Measurements from ENCODE around the gene HNRNPK.

DNA sequence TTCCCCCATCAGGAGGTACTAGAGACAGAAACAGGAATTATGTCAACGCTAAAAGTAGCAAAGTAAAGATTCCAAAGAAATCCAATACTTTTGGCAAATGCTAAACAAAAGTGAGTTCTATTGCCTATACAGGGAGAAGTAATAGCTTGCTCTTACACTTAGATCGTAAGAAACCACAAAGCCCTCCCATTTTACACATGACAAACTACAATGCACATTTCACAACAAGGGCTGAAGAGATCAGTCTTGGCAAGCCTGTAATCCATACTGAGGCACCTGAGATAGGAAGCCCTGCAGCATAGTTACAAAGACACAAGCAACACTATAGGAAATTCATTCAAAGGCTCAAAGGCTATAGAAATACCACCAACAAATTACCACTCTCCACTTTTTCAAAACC is 7.7 kb downstream of the HNRNPK start:
- TF ChIP-seq, protein P1, sequence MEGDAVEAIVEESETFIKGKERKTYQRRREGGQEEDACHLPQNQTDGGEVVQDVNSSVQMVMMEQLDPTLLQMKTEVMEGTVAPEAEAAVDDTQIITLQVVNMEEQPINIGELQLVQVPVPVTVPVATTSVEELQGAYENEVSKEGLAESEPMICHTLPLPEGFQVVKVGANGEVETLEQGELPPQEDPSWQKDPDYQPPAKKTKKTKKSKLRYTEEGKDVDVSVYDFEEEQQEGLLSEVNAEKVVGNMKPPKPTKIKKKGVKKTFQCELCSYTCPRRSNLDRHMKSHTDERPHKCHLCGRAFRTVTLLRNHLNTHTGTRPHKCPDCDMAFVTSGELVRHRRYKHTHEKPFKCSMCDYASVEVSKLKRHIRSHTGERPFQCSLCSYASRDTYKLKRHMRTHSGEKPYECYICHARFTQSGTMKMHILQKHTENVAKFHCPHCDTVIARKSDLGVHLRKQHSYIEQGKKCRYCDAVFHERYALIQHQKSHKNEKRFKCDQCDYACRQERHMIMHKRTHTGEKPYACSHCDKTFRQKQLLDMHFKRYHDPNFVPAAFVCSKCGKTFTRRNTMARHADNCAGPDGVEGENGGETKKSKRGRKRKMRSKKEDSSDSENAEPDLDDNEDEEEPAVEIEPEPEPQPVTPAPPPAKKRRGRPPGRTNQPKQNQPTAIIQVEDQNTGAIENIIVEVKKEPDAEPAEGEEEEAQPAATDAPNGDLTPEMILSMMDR (IDR thresholded peaks at IDR 0.05; ENCODE audit: low read depth, low read length, missing input control): no peak
- TF ChIP-seq, protein P2, sequence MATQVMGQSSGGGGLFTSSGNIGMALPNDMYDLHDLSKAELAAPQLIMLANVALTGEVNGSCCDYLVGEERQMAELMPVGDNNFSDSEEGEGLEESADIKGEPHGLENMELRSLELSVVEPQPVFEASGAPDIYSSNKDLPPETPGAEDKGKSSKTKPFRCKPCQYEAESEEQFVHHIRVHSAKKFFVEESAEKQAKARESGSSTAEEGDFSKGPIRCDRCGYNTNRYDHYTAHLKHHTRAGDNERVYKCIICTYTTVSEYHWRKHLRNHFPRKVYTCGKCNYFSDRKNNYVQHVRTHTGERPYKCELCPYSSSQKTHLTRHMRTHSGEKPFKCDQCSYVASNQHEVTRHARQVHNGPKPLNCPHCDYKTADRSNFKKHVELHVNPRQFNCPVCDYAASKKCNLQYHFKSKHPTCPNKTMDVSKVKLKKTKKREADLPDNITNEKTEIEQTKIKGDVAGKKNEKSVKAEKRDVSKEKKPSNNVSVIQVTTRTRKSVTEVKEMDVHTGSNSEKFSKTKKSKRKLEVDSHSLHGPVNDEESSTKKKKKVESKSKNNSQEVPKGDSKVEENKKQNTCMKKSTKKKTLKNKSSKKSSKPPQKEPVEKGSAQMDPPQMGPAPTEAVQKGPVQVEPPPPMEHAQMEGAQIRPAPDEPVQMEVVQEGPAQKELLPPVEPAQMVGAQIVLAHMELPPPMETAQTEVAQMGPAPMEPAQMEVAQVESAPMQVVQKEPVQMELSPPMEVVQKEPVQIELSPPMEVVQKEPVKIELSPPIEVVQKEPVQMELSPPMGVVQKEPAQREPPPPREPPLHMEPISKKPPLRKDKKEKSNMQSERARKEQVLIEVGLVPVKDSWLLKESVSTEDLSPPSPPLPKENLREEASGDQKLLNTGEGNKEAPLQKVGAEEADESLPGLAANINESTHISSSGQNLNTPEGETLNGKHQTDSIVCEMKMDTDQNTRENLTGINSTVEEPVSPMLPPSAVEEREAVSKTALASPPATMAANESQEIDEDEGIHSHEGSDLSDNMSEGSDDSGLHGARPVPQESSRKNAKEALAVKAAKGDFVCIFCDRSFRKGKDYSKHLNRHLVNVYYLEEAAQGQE (IDR thresholded peaks at IDR 0.05): no peak
- TF ChIP-seq RAD21 (IDR thresholded peaks at IDR 0.05) (no peak), EGR1 (IDR thresholded peaks at IDR 0.05; ENCODE audit: low read depth in 2 of 2) (no peak)

All from liver (tissue), 3 donors.